HL-60 (cell line): ENCODE measurements around the gene RBM15B.

Experiments
- DNase-seq, 2 experiments: peaks; one replicate each; pipeline ENCODE4 v3.0.0-alpha.2; 2010 to 2020; ENCODE audit warnings: low read depth in 1 of 2, low spot score in 1 of 2
- H3K27ac ChIP-seq: fragments of 250-450 bp; sonication (Bioruptor Pico); replicated peaks from 2 replicates; pipeline ENCODE4 v1.5.1; 2020; ENCODE audit warnings: mild to moderate bottlenecking, moderate library complexity
- H3K27me3 ChIP-seq: fragments of 250-450 bp; sonication (Bioruptor Pico); 2 replicates; pipeline ENCODE4 v1.5.1; 2021; ENCODE audit warnings: mild to moderate bottlenecking, moderate library complexity; ENCODE audit not compliant: insufficient read depth, poor library complexity, severe bottlenecking
- H3K4me3 ChIP-seq: replicated peaks from 2 replicates; pipeline ENCODE4 v1.5.1; 2011; ENCODE audit warnings: mild to moderate bottlenecking, control low read depth, low read length; ENCODE audit not compliant: insufficient read depth
- GABPA ChIP-seq: IDR thresholded peaks from 2 replicates; pipeline ENCODE4 v1.6.1; 2012; ENCODE audit warnings: low read depth
- POLR2AphosphoS5 ChIP-seq: IDR thresholded peaks from 2 replicates; pipeline ENCODE4 v1.6.1; 2012; ENCODE audit warnings: low read depth
- SPI1 ChIP-seq: IDR thresholded peaks from 2 replicates; pipeline ENCODE4 v1.6.1; 2012; ENCODE audit warnings: low read depth, mild to moderate bottlenecking, borderline replicate concordance
- TF ChIP-seq, protein P1 (sequence below): IDR thresholded peaks from 2 replicates; pipeline ENCODE4 v1.6.1; 2012; ENCODE audit warnings: low read depth; ENCODE audit not compliant: insufficient replicate concordance
- TF ChIP-seq, protein P2 (sequence below): IDR thresholded peaks from one replicate; pipeline ENCODE4 v1.5.1; 2011; ENCODE audit warnings: low read length, control low read depth, inconsistent platforms; ENCODE audit not compliant: insufficient read depth

Gene RBM15B

GRCh38 chr3:51375136-51375535 lies 15.9 kb upstream of the RBM15B start:
- TF ChIP-seq GABPA (no peak), SPI1 (no peak), POLR2AphosphoS5 (no peak)
- TF ChIP-seq, protein P1, sequence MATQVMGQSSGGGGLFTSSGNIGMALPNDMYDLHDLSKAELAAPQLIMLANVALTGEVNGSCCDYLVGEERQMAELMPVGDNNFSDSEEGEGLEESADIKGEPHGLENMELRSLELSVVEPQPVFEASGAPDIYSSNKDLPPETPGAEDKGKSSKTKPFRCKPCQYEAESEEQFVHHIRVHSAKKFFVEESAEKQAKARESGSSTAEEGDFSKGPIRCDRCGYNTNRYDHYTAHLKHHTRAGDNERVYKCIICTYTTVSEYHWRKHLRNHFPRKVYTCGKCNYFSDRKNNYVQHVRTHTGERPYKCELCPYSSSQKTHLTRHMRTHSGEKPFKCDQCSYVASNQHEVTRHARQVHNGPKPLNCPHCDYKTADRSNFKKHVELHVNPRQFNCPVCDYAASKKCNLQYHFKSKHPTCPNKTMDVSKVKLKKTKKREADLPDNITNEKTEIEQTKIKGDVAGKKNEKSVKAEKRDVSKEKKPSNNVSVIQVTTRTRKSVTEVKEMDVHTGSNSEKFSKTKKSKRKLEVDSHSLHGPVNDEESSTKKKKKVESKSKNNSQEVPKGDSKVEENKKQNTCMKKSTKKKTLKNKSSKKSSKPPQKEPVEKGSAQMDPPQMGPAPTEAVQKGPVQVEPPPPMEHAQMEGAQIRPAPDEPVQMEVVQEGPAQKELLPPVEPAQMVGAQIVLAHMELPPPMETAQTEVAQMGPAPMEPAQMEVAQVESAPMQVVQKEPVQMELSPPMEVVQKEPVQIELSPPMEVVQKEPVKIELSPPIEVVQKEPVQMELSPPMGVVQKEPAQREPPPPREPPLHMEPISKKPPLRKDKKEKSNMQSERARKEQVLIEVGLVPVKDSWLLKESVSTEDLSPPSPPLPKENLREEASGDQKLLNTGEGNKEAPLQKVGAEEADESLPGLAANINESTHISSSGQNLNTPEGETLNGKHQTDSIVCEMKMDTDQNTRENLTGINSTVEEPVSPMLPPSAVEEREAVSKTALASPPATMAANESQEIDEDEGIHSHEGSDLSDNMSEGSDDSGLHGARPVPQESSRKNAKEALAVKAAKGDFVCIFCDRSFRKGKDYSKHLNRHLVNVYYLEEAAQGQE = no peak
- TF ChIP-seq, protein P2, sequence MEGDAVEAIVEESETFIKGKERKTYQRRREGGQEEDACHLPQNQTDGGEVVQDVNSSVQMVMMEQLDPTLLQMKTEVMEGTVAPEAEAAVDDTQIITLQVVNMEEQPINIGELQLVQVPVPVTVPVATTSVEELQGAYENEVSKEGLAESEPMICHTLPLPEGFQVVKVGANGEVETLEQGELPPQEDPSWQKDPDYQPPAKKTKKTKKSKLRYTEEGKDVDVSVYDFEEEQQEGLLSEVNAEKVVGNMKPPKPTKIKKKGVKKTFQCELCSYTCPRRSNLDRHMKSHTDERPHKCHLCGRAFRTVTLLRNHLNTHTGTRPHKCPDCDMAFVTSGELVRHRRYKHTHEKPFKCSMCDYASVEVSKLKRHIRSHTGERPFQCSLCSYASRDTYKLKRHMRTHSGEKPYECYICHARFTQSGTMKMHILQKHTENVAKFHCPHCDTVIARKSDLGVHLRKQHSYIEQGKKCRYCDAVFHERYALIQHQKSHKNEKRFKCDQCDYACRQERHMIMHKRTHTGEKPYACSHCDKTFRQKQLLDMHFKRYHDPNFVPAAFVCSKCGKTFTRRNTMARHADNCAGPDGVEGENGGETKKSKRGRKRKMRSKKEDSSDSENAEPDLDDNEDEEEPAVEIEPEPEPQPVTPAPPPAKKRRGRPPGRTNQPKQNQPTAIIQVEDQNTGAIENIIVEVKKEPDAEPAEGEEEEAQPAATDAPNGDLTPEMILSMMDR = no peak
- no peaks in the 10 kb centered on the region for H3K27me3 ChIP-seq

DNA sequence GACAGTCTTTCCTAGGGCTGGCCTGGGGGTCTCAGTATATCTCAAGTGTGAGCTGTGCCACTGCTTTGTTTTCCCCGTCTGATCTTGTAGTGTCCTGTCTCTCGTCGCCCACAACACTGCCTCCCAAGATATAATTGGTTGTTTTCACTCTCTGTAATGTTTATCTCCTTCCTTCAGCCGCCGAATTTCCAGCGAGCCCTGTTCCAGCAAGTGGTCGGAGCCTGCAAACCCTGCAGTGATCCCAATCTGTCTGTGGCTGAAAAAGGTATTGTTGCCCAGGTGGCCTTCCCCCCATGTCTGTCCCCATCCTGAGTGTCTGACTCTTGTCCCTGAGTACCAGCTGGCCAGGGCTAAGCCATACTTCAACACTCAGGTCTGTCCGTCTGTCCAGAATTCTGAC lies 15.5 kb upstream of the RBM15B start:
- H3K4me3 ChIP-seq = no peak overlapping the region
- TF ChIP-seq SPI1 = no peak
- TF ChIP-seq, protein P2 = no peak
- TF ChIP-seq, protein P1 = no peak
- no peak for DNase-seq
- H3K27me3 ChIP-seq = no peaks in the 10 kb centered on the region
- H3K27ac ChIP-seq = no peak overlapping the region

More at GRCh38 chr3:51375136-51375535, 15.9 kb upstream of the RBM15B start:
- DNase-seq = no peak
- no peak overlapping the region for H3K27ac ChIP-seq
- H3K4me3 ChIP-seq = no peak overlapping the region

DNA sequence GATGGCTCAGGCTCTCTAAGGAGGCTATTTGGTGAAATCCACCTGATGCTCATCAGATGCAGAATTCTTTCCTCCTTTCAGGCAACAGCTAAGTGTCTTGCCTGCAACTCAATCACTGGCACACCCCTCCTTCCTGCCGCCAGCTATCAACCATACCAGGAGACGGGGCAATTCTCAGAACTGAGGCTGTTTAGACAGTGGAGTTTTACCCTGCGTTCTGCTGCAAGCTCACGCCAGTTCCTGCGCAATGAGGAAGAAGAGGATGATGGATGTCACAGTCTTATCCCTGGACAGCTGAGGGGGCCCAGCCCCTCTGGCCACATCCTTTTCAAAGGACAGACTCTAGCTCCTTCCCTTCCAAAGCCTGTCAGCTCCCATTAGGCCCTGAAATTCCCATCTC lies 13.0 kb upstream of the RBM15B start:
- Histone ChIP-seq H3K4me3 (no peak overlapping the region), H3K27ac (no peak overlapping the region), H3K27me3 (no peaks in the 10 kb centered on the region)
- TF ChIP-seq, protein P2 = no peak
- TF ChIP-seq GABPA = no peak
- TF ChIP-seq POLR2AphosphoS5 = no peak
- TF ChIP-seq SPI1 = no peak
- TF ChIP-seq, protein P1 = no peak
- no peak for DNase-seq
